H1 (cell line): ENCODE results near the gene ACOT11. TPM values are rescaled to one million over a fixed set of nuclear protein-coding genes. Genes with fewer than 3 reads are reported as not detected.

Experiments used
- CTCF ChIA-PET: fragments of 300-600 bp; sonication (Branson Sonifier 250); formaldehyde crosslinking; loops from one replicate; lab custom pipeline; 2021; ENCODE audit not compliant: partially characterized antibody; lab: Charles Lee
- POLR2A ChIA-PET: fragments of 300-600 bp; sonication (Branson Sonifier 250); formaldehyde crosslinking; loops from one replicate; lab custom pipeline; 2021; ENCODE audit warnings: inconsistent platforms; ENCODE audit not compliant: partially characterized antibody; lab: Charles Lee
- DNase-seq, 2 experiments: peaks; one replicate each; pipeline versions ENCODE4 v3.0.0 to v3.0.0-alpha.2; 2010 to 2022; ENCODE audit warnings: low spot score in 2 of 2, low read depth in 1 of 2, mixed read lengths in 1 of 2
- FAIRE-seq: peaks from 2 replicates; lab custom pipeline; 2011; peaks lifted over from hg19 to GRCh38; lab: Jason Lieb, UNC
- H2AFZ ChIP-seq: 2 replicates; pipeline ENCODE4 v1.8.1; 2012; ENCODE audit warnings: low read length, inconsistent platforms
- H2AK5ac ChIP-seq: 2 replicates; pipeline ENCODE4 v1.6.1; 2013; ENCODE audit warnings: low read depth, low read length
- H2BK120ac ChIP-seq: replicated peaks from 2 replicates; pipeline ENCODE3; 2013; ENCODE audit warnings: low read depth, low read length, inconsistent platforms
- H2BK12ac ChIP-seq: 2 replicates; pipeline ENCODE4 v1.6.1; 2013; ENCODE audit warnings: low read depth, low read length
- H2BK15ac ChIP-seq: 2 replicates; pipeline ENCODE4 v1.6.1; 2013; ENCODE audit warnings: low read length
- H2BK20ac ChIP-seq: 2 replicates; pipeline ENCODE4 v1.6.1; 2013; ENCODE audit warnings: low read length
- H2BK5ac ChIP-seq: 2 replicates; pipeline ENCODE4 v1.6.1; 2013; ENCODE audit warnings: low read depth, low read length
- H3K14ac ChIP-seq: 2 replicates; pipeline ENCODE4 v1.6.1; 2013; ENCODE audit warnings: inconsistent platforms; ENCODE audit not compliant: insufficient read length
- H3K18ac ChIP-seq: 2 replicates; pipeline ENCODE4 v1.6.1; 2013; ENCODE audit warnings: low read length; ENCODE audit errors: extremely low read depth
- H3K23ac ChIP-seq: 2 replicates; pipeline ENCODE4 v1.6.1; 2013; ENCODE audit warnings: inconsistent platforms; ENCODE audit not compliant: insufficient read length
- H3K23me2 ChIP-seq: 2 replicates; pipeline ENCODE4 v1.6.1; 2013; ENCODE audit warnings: low read depth, low read length
- H3K27ac ChIP-seq: 2 replicates; pipeline ENCODE4 v1.6.1; 2011; ENCODE audit warnings: low read depth, low read length, inconsistent platforms
- H3K27me3 ChIP-seq, 4 experiments: replicated peaks in 1 of 4; 1 replicate in 1 of 4; 2 replicates in 3 of 4; pipeline versions ENCODE4 v1.6.1 to v1.8.1; 2011 to 2013; ENCODE audit warnings: low read length in 3 of 4, mild to moderate bottlenecking in 3 of 4, inconsistent platforms in 2 of 4, mixed read lengths in 2 of 4, moderate library complexity in 1 of 4; ENCODE audit not compliant: control insufficient read depth in 3 of 4, insufficient read depth in 3 of 4; ENCODE audit errors: extremely low read depth in 1 of 4
- H3K36me3 ChIP-seq, 4 experiments: 2 replicates each; pipeline versions ENCODE4 v1.6.1 to v1.8.1; 2011 to 2013; ENCODE audit warnings: mild to moderate bottlenecking in 4 of 4, low read length in 3 of 4, moderate library complexity in 2 of 4, control low read depth in 1 of 4, inconsistent platforms in 1 of 4; ENCODE audit not compliant: insufficient read depth in 4 of 4, control insufficient read depth in 2 of 4
- H3K4ac ChIP-seq: replicated peaks from 2 replicates; pipeline ENCODE3; 2013; ENCODE audit warnings: low read length, low read depth, mixed read lengths, inconsistent platforms; ENCODE audit not compliant: insufficient read length
- H3K4me1 ChIP-seq, 4 experiments: replicated peaks in 1 of 4; 1 replicate in 1 of 4; 2 replicates in 3 of 4; pipeline versions ENCODE4 v1.6.1 to v1.8.1; 2011 to 2013; ENCODE audit warnings: low read length in 3 of 4, inconsistent platforms in 2 of 4, mixed read lengths in 1 of 4; ENCODE audit not compliant: insufficient read depth in 4 of 4, control insufficient read depth in 3 of 4
- H3K4me2 ChIP-seq, 2 experiments: 2 replicates each; pipeline versions ENCODE4 v1.6.1 to v1.8.1; 2011 to 2013; ENCODE audit warnings: low read depth in 2 of 2, low read length in 2 of 2, control low read depth in 1 of 2, inconsistent platforms in 1 of 2, mild to moderate bottlenecking in 1 of 2; ENCODE audit not compliant: insufficient read depth in 1 of 2
- H3K4me3 ChIP-seq, 4 experiments: fragments of 200-600, 300-600 bp in 1 of 4; sonication (generic), shearing (Covaris generic), sonication (Bioruptor Twin) in 1 of 4; 2 replicates each; pipeline versions ENCODE4 v1.5.1 to v1.8.1; 2011 to 2016; ENCODE audit warnings: low read length in 4 of 4, low read depth in 3 of 4, control low read depth in 2 of 4, inconsistent platforms in 2 of 4, mild to moderate bottlenecking in 2 of 4, mixed read lengths in 1 of 4, moderate library complexity in 1 of 4; ENCODE audit not compliant: insufficient read depth in 2 of 4; ENCODE audit errors: extremely low read depth in 1 of 4
- H3K56ac ChIP-seq: replicated peaks from 2 replicates; pipeline ENCODE3; 2013; ENCODE audit warnings: low read depth, mild to moderate bottlenecking, mixed read lengths, low read length, inconsistent platforms; ENCODE audit not compliant: insufficient read length
- H3K79me1 ChIP-seq: 2 replicates; pipeline ENCODE4 v1.6.1; 2013; ENCODE audit warnings: low read depth, low read length, control low read depth
- H3K79me2 ChIP-seq, 2 experiments: 2 replicates each; pipeline versions ENCODE4 v1.6.1 to v1.8.1; 2012 to 2013; ENCODE audit warnings: low read length in 2 of 2, mild to moderate bottlenecking in 2 of 2, inconsistent platforms in 1 of 2; ENCODE audit not compliant: insufficient read depth in 2 of 2, control insufficient read depth in 1 of 2
- H3K9ac ChIP-seq, 4 experiments: replicated peaks in 1 of 4; 1 replicate in 1 of 4; 2 replicates in 3 of 4; pipeline versions ENCODE4 v1.6.1 to v1.8.1; 2011 to 2013; ENCODE audit warnings: low read depth in 3 of 4, low read length in 3 of 4, control low read depth in 2 of 4, mild to moderate bottlenecking in 2 of 4, moderate library complexity in 2 of 4, inconsistent platforms in 1 of 4; ENCODE audit errors: extremely low read depth in 1 of 4
- H3K9me3 ChIP-seq, 2 experiments: 2 replicates each; pipeline versions ENCODE4 v1.6.1 to v1.8.1; 2012 to 2013; ENCODE audit warnings: mild to moderate bottlenecking in 2 of 2, moderate library complexity in 2 of 2, control low read depth in 1 of 2, inconsistent platforms in 1 of 2, low read depth in 1 of 2, low read length in 1 of 2, mixed read lengths in 1 of 2; ENCODE audit not compliant: insufficient read depth in 2 of 2
- H4K20me1 ChIP-seq, 2 experiments: replicated peaks in 1 of 2; 2 replicates each; pipeline versions ENCODE3 to v1.8.1; 2011 to 2013; ENCODE audit warnings: inconsistent platforms in 2 of 2, low read length in 2 of 2, mild to moderate bottlenecking in 1 of 2; ENCODE audit not compliant: insufficient read depth in 2 of 2, control insufficient read depth in 1 of 2
- H4K5ac ChIP-seq: 2 replicates; pipeline ENCODE4 v1.6.1; 2013; ENCODE audit warnings: low read length, low read depth, mixed read lengths, inconsistent platforms; ENCODE audit not compliant: insufficient read length
- H4K8ac ChIP-seq: 2 replicates; pipeline ENCODE4 v1.8.0; 2013; ENCODE audit warnings: mild to moderate bottlenecking, moderate library complexity, low read length, inconsistent platforms; ENCODE audit not compliant: insufficient read depth; ENCODE audit errors: extremely low read depth
- H4K91ac ChIP-seq: replicated peaks from 2 replicates; pipeline ENCODE3; 2013; ENCODE audit warnings: low read length, mixed read lengths, inconsistent platforms; ENCODE audit not compliant: insufficient read length
- ASH2L ChIP-seq: fragments of 200-600, 300-600 bp; sonication (generic); IDR thresholded peaks from one replicate; pipeline ENCODE4 v1.7.1; 2017; ENCODE audit warnings: low read length
- ATF3 ChIP-seq: IDR thresholded peaks from 2 replicates; pipeline ENCODE4 v1.6.1; 2011; ENCODE audit warnings: low read depth, mild to moderate bottlenecking, low read length; ENCODE audit not compliant: insufficient read depth
- CHD2 ChIP-seq: IDR thresholded peaks from 2 replicates; pipeline ENCODE4 v1.6.1; 2012; ENCODE audit warnings: low read length, improper control_type of control experiment
- CREB1 ChIP-seq: IDR thresholded peaks from 2 replicates; pipeline ENCODE4 v1.6.1; 2012; ENCODE audit warnings: inconsistent platforms
- HDAC2 ChIP-seq, 2 experiments: fragments of 300-600 bp in 1 of 2; sonication (generic) in 1 of 2; IDR thresholded peaks; 2 replicates each; pipeline ENCODE4 v1.6.1; 2011 to 2012; ENCODE audit warnings: low read depth in 2 of 2, low read length in 2 of 2, mild to moderate bottlenecking in 2 of 2, moderate library complexity in 2 of 2, borderline replicate concordance in 1 of 2, inconsistent platforms in 1 of 2
- KDM1A ChIP-seq: fragments of 200-600, 300-600 bp; sonication (generic); IDR thresholded peaks from 2 replicates; pipeline ENCODE4 v1.7.1; 2016; ENCODE audit warnings: mild to moderate bottlenecking, low read length, borderline replicate concordance
- RXRA ChIP-seq: IDR thresholded peaks from 2 replicates; pipeline ENCODE4 v1.6.1; 2011; ENCODE audit warnings: low read depth, mild to moderate bottlenecking, low read length, moderate library complexity; ENCODE audit not compliant: insufficient read depth
- SIRT6 ChIP-seq: IDR thresholded peaks from one replicate; pipeline ENCODE4 v1.7.1; 2012; ENCODE audit warnings: low read length, inconsistent platforms
- SP2 ChIP-seq: IDR thresholded peaks from 2 replicates; pipeline ENCODE4 v1.6.1; 2012; ENCODE audit warnings: mild to moderate bottlenecking, low read length, inconsistent platforms
- USF2 ChIP-seq: IDR thresholded peaks from 2 replicates; pipeline ENCODE4 v1.6.1; 2011; ENCODE audit warnings: low read length, improper control_type of control experiment
- YY1 ChIP-seq: IDR thresholded peaks from 2 replicates; pipeline ENCODE4 v1.6.1; 2011; ENCODE audit warnings: low read depth, mild to moderate bottlenecking, low read length
- WGBS, 2 experiments: shearing (Covaris generic) in 1 of 2; methylation state at CpG; one replicate each; pipeline versions ENCODE4 v1.1.6 to v1.1.7; 2013 to 2015; ENCODE audit warnings: low lambda C conversion rate in 2 of 2, mixed read lengths in 2 of 2, inconsistent platforms in 1 of 2, low coverage in 1 of 2, missing lambda C conversion rate in 1 of 2; ENCODE audit not compliant: insufficient replicate concordance in 2 of 2, insufficient coverage in 1 of 2, insufficient read length in 1 of 2; ENCODE audit errors: extremely low coverage in 1 of 2, missing lambda C conversion rate in 1 of 2; 5-methylcytosine and 5-hydroxymethylcytosine counted together
- polyA plus RNA-seq, 7 experiments: library from polyadenylated mRNA; depleted of rRNA in 3 of 7; stranded (reverse) in 5 of 7; unstranded in 2 of 7; fragments of >200 nt in 5 of 7; fragments of 200-250 nt in 2 of 7; gene quantifications; 1 replicate in 5 of 7; 2 replicates in 1 of 7; 4 replicates in 1 of 7; pipeline versions ENCODE4 v1.2.1 to v1.2.3, GENCODE V29; 2011 to 2013; ENCODE audit warnings: missing spikeins in 2 of 7, mixed read lengths in 2 of 7
- total RNA-seq: library from RNA; stranded (reverse); fragmentation: NEBNext Ultra II Directional; extraction: Animal tissue kit (Norgen Biotek cat#: 25700); gene quantifications from 2 replicates; pipeline ENCODE4 v1.2.1, GENCODE V29; 2021

The ACOT11 gene
- total and polyA plus RNA-seq, 2 of the 8 experiments (the other 6 are each of a cell fraction or from before 2014, with no cell fraction given) = 3.8 to 4.5 TPM

- Histone ChIP-seq H3K14ac (no peak overlapping the region), H2BK20ac (peak overlapping the region; percentile 87; the same call in 1 of the 2 replicates), H4K91ac (peak overlapping the region; percentile 58), H3K4me2 (no peak overlapping the region), H3K4ac (no peak overlapping the region), H3K23me2 (no peaks in the 10 kb centered on the region), H2BK120ac (no peak overlapping the region), H2AFZ (no peak overlapping the region), H3K18ac (peak overlapping the region; percentile 33), H2BK12ac (peak overlapping the region; percentile 92; the same call in 1 of the 2 replicates), H3K79me1 (no peaks in the 10 kb centered on the region), H2BK15ac (peak overlapping the region; percentile 72; the same call in 1 of the 2 replicates), H2BK5ac (peak overlapping the region; percentile 89; the same call in 1 of the 2 replicates), H3K79me2 (no peaks in the 10 kb centered on the region), H3K4me3 (no peak overlapping the region), H2AK5ac (peak overlapping the region; percentile 53; the same call in 1 of the 2 replicates), H4K5ac (no peak overlapping the region), H3K27me3 (no peaks in the 10 kb centered on the region), H3K27ac (no peak overlapping the region; the same call in 1 of the 2 replicates), H3K9ac (no peak overlapping the region; a peak in 1 of 7 replicates), H3K4me1 (peaks cover 19 to 21% (median 20%) of the 10 kb centered on the region in 4 experiments), H4K8ac (no peak overlapping the region), H3K56ac (no peak overlapping the region), H3K23ac (no peak overlapping the region), H3K9me3 (no peaks in the 10 kb centered on the region), H4K20me1 (no peaks in the 10 kb centered on the region), H3K36me3 (no peaks in the 10 kb centered on the region)
- DNase-seq (no peak), FAIRE-seq (no peak)
- 88% methylated on average over 11 of the region's 11 CpGs; no CpG with 5 or more reads in 1 of the 2 experiments for WGBS, 2 experiments
- CTCF ChIA-PET = interaction anchor here (0.8 to 2.5 kb wide), 5 partner anchors 14 to 211 kb away, joined by 3 to 15 read pairs (median 3); partner anchors contain the start of gene ACOT11
- POLR2A ChIA-PET = interaction anchor here (0.8 to 4.2 kb wide), 3 partner anchors 8 to 16 kb away, joined by 3 to 17 read pairs (median 5); no protein-coding TSS in a partner anchor
- no peak for TF ChIP-seq HDAC2 (IDR thresholded peaks at IDR 0.05; ENCODE audit: borderline replicate concordance in 1 of 2, low read depth in 2 of 2, low read length in 2 of 2)
- no peak for TF ChIP-seq ATF3
- TF ChIP-seq ASH2L = no peak
- no peak for TF ChIP-seq KDM1A
- TF ChIP-seq CREB1 = no peak
- TF ChIP-seq SP2 = no peak
- no peak for TF ChIP-seq YY1
- TF ChIP-seq CHD2 = no peak
- TF ChIP-seq RXRA = no peak
- no peak for TF ChIP-seq USF2
- no peak for TF ChIP-seq SIRT6
Measured at GRCh38 chr1:54580856-54581550, 33.0 kb downstream of the ACOT11 start.
